MM.1S (cell line): Measurements from ENCODE around the gene BABAM1.

Source experiments
- CTCF ChIP-seq: fragments of 300-600 bp; sonication (generic); IDR thresholded peaks from 2 replicates; pipeline ENCODE4 v1.5.1; 2016; ENCODE audit warnings: antibody characterized with exemption, low read length, mixed read lengths
- EZH2 ChIP-seq: fragments of 300-600 bp; sonication (generic); optimal IDR thresholded peaks from 2 replicates; pipeline ENCODE3; 2017; ENCODE audit warnings: low read depth, mild to moderate bottlenecking, antibody characterized with exemption, low read length, mixed read lengths

DNA sequence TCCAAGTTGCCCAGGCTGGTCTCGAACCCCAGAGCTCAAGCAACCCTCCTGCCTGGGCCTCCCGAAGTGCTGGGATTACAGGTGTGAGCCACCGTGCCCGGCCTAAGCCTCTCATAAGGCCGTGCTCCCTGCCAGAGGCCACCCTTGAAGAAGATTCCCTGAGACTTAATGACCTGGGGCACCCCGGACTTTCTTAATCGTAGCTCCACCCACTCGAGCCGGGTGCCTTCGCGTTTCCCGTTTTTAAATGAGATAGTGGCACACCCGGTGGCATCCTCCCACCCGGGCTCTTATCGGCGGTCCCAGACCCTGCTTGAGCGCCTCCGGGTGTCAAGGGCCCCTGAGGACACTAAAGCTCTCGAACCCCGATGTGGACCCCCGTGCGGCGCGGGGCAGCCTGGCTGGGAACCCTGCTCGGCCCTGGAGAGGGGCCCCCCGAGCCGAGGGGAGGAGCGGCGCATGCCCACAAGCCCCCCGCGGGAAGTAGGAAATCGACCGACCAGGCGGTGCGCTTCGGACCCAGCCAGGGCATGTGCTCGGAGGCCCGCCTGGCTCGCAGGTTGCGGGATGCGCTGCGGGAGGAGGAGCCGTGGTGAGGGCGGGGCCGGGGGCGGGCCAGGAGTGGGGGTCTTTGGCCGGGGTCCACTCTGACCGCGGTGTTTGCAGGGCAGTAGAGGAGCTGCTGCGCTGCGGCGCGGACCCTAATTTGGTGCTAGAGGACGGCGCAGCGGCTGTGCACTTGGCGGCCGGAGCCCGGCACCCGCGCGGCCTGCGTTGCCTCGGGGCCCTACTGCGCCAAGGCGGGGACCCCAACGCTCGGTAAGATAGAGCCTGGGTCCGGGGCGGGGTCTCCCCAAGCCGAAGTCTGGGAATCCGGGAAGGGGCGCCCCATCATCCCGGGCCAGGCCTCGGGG is 14.4 kb downstream of the BABAM1 start, which contains the start of gene ANKLE1:
- TF ChIP-seq CTCF, result no peak
- no peak for TF ChIP-seq EZH2
